ENCODE results near the gene LIN52.

Gene LIN52

GRCh38 chr14:74239848-74240793 lies 155.4 kb downstream of the LIN52 start:
- no peak overlapping the region for H3K9ac ChIP-seq (ENCODE audit: low read length)
- H3K9me3 ChIP-seq (ENCODE audit: control insufficient read depth, low read length): no peaks in the 10 kb centered on the region
- peak overlapping the region; percentile 27 for H3K4me3 ChIP-seq (ENCODE audit: low read length)
- peak; percentile 10 for DNase-seq (ENCODE audit: low read depth)
- H3K36me3 ChIP-seq (ENCODE audit: control insufficient read depth, insufficient read depth, low read length, severe bottlenecking): no peaks in the 10 kb centered on the region
- peaks cover 90% of the 10 kb centered on the region for H3K27me3 ChIP-seq (replicated peaks; ENCODE audit: control insufficient read depth, insufficient read depth, low read length)
- H3K4me1 ChIP-seq (ENCODE audit: control insufficient read depth, insufficient read depth, low read length): no peaks in the 10 kb centered on the region

- peak overlapping the region; percentile 27 for H3K4me3 ChIP-seq (ENCODE audit: low read length)
- peaks cover 94% of the 10 kb centered on the region for H3K27me3 ChIP-seq (replicated peaks; ENCODE audit: control insufficient read depth, insufficient read depth, low read length)
- DNase-seq (ENCODE audit: low read depth): peak; percentile 17
- H3K4me1 ChIP-seq (ENCODE audit: control insufficient read depth, insufficient read depth, low read length): no peaks in the 10 kb centered on the region
- no peaks in the 10 kb centered on the region for H3K36me3 ChIP-seq (ENCODE audit: control insufficient read depth, insufficient read depth, low read length, severe bottlenecking)
- H3K9ac ChIP-seq (ENCODE audit: low read length): no peak overlapping the region
- no peaks in the 10 kb centered on the region for H3K9me3 ChIP-seq (ENCODE audit: control insufficient read depth, low read length)
Measured at GRCh38 chr14:74240794-74241651, 156.3 kb downstream of the LIN52 start.

GRCh38 chr14:74241652-74242017 lies 156.9 kb downstream of the LIN52 start:
- Histone ChIP-seq H3K4me1 (ENCODE audit: control insufficient read depth, insufficient read depth, low read length) (no peaks in the 10 kb centered on the region), H3K4me3 (ENCODE audit: low read length) (no peak overlapping the region), H3K9ac (ENCODE audit: low read length) (no peak overlapping the region), H3K27me3 (replicated peaks; ENCODE audit: control insufficient read depth, insufficient read depth, low read length) (peaks cover 98% of the 10 kb centered on the region), H3K9me3 (ENCODE audit: control insufficient read depth, low read length) (no peaks in the 10 kb centered on the region), H3K36me3 (ENCODE audit: control insufficient read depth, insufficient read depth, low read length, severe bottlenecking) (no peaks in the 10 kb centered on the region)
- DNase-seq (ENCODE audit: low read depth): no peak

- H3K9ac ChIP-seq (ENCODE audit: low read length): no peak overlapping the region
Measured at GRCh38 chr14:74242021-74242779, 157.4 kb downstream of the LIN52 start.

GRCh38 chr14:74242780-74243042 lies 158.0 kb downstream of the LIN52 start:
- Histone ChIP-seq H3K27me3 (replicated peaks; ENCODE audit: control insufficient read depth, insufficient read depth, low read length) (peaks cover 98% of the 10 kb centered on the region), H3K9ac (ENCODE audit: low read length) (no peak overlapping the region), H3K4me1 (ENCODE audit: control insufficient read depth, insufficient read depth, low read length) (no peaks in the 10 kb centered on the region), H3K4me3 (ENCODE audit: low read length) (no peak overlapping the region), H3K9me3 (ENCODE audit: control insufficient read depth, low read length) (no peaks in the 10 kb centered on the region), H3K36me3 (ENCODE audit: control insufficient read depth, insufficient read depth, low read length, severe bottlenecking) (no peaks in the 10 kb centered on the region)
- DNase-seq (ENCODE audit: low read depth): no peak

More at GRCh38 chr14:74242021-74242779, 157.4 kb downstream of the LIN52 start:
- peaks cover 99% of the 10 kb centered on the region for H3K27me3 ChIP-seq (replicated peaks; ENCODE audit: control insufficient read depth, insufficient read depth, low read length)
- H3K36me3 ChIP-seq (ENCODE audit: control insufficient read depth, insufficient read depth, low read length, severe bottlenecking): no peaks in the 10 kb centered on the region
- H3K4me1 ChIP-seq (ENCODE audit: control insufficient read depth, insufficient read depth, low read length): no peaks in the 10 kb centered on the region
- H3K9me3 ChIP-seq (ENCODE audit: control insufficient read depth, low read length): no peaks in the 10 kb centered on the region
- no peak overlapping the region for H3K4me3 ChIP-seq (ENCODE audit: low read length)
- DNase-seq (ENCODE audit: low read depth): no peak

GRCh38 chr14:74243051-74243450 lies 158.3 kb downstream of the LIN52 start:
- no peak overlapping the region for H3K4me3 ChIP-seq (ENCODE audit: low read length)
- H3K4me1 ChIP-seq (ENCODE audit: control insufficient read depth, insufficient read depth, low read length): no peaks in the 10 kb centered on the region
- no peaks in the 10 kb centered on the region for H3K9me3 ChIP-seq (ENCODE audit: control insufficient read depth, low read length)
- DNase-seq (ENCODE audit: low read depth): no peak
- no peaks in the 10 kb centered on the region for H3K36me3 ChIP-seq (ENCODE audit: control insufficient read depth, insufficient read depth, low read length, severe bottlenecking)
- peaks cover 98% of the 10 kb centered on the region for H3K27me3 ChIP-seq (replicated peaks; ENCODE audit: control insufficient read depth, insufficient read depth, low read length)
- H3K9ac ChIP-seq (ENCODE audit: low read length): no peak overlapping the region

- peaks cover 91% of the 10 kb centered on the region for H3K27me3 ChIP-seq (replicated peaks; ENCODE audit: control insufficient read depth, insufficient read depth, low read length)
- H3K9me3 ChIP-seq (ENCODE audit: control insufficient read depth, low read length): no peaks in the 10 kb centered on the region
- no peak overlapping the region for H3K9ac ChIP-seq (ENCODE audit: low read length)
- no peak overlapping the region for H3K4me3 ChIP-seq (ENCODE audit: low read length)
- no peak for DNase-seq (ENCODE audit: low read depth)
- no peaks in the 10 kb centered on the region for H3K4me1 ChIP-seq (ENCODE audit: control insufficient read depth, insufficient read depth, low read length)
- H3K36me3 ChIP-seq (ENCODE audit: control insufficient read depth, insufficient read depth, low read length, severe bottlenecking): no peaks in the 10 kb centered on the region
Measured at GRCh38 chr14:74244115-74244514, 159.4 kb downstream of the LIN52 start.

GRCh38 chr14:74245292-74245691 lies 160.5 kb downstream of the LIN52 start:
- Histone ChIP-seq H3K9me3 (ENCODE audit: control insufficient read depth, low read length) (no peaks in the 10 kb centered on the region), H3K4me1 (ENCODE audit: control insufficient read depth, insufficient read depth, low read length) (no peaks in the 10 kb centered on the region), H3K27me3 (replicated peaks; ENCODE audit: control insufficient read depth, insufficient read depth, low read length) (peaks cover 79% of the 10 kb centered on the region), H3K4me3 (ENCODE audit: low read length) (no peak overlapping the region), H3K36me3 (ENCODE audit: control insufficient read depth, insufficient read depth, low read length, severe bottlenecking) (no peaks in the 10 kb centered on the region), H3K9ac (ENCODE audit: low read length) (no peak overlapping the region)
- DNase-seq (ENCODE audit: low read depth): no peak

- Histone ChIP-seq H3K27me3 (replicated peaks; ENCODE audit: control insufficient read depth, insufficient read depth, low read length) (peaks cover 67% of the 10 kb centered on the region), H3K4me3 (ENCODE audit: low read length) (no peak overlapping the region), H3K4me1 (ENCODE audit: control insufficient read depth, insufficient read depth, low read length) (no peaks in the 10 kb centered on the region), H3K9me3 (ENCODE audit: control insufficient read depth, low read length) (no peaks in the 10 kb centered on the region), H3K36me3 (ENCODE audit: control insufficient read depth, insufficient read depth, low read length, severe bottlenecking) (no peaks in the 10 kb centered on the region), H3K9ac (ENCODE audit: low read length) (no peak overlapping the region)
- no peak for DNase-seq (ENCODE audit: low read depth)
Measured at GRCh38 chr14:74246542-74246941, 161.8 kb downstream of the LIN52 start.

- Histone ChIP-seq H3K9me3 (ENCODE audit: control insufficient read depth, low read length) (no peaks in the 10 kb centered on the region), H3K4me1 (ENCODE audit: control insufficient read depth, insufficient read depth, low read length) (peaks cover 3% of the 10 kb centered on the region), H3K36me3 (ENCODE audit: control insufficient read depth, insufficient read depth, low read length, severe bottlenecking) (no peaks in the 10 kb centered on the region), H3K9ac (ENCODE audit: low read length) (no peak overlapping the region), H3K27me3 (replicated peaks; ENCODE audit: control insufficient read depth, insufficient read depth, low read length) (peaks cover 53% of the 10 kb centered on the region), H3K4me3 (ENCODE audit: low read length) (no peak overlapping the region)
- no peak for DNase-seq (ENCODE audit: low read depth)
Measured at GRCh38 chr14:74248017-74248416, 163.3 kb downstream of the LIN52 start.

All from adipocyte (in vitro differentiated cells).